GM18499 (cell line): ENCODE measurements around the gene GNMT.
"Not testable (repeated sequence)": the region's sequence is repeated elsewhere in the genome, so short reads cannot be mapped to it uniquely, and the experiment has no call there.

Source experiments
- ATAC-seq: cut with Tn5 transposase; IDR thresholded peaks from one replicate; pipeline ENCODE4 v1.9.1; 2021; ENCODE audit warnings: moderate number of reproducible peaks; ENCODE audit not compliant: insufficient read depth, unreplicated experiment

Gene GNMT

GRCh38 chr6:42940493-42941045 lies 20.0 kb upstream of the GNMT start:
- ATAC-seq, result no peak

GRCh38 chr6:42941356-42941755 lies 19.2 kb upstream of the GNMT start:
- ATAC-seq, result not testable (repeated sequence)

- ATAC-seq, result no peak
Observed at GRCh38 chr6:42942444-42942843, 18.1 kb upstream of the GNMT start.

GRCh38 chr6:42947950-42948349 lies 12.6 kb upstream of the GNMT start:
- ATAC-seq, result no peak

- no peak for ATAC-seq
Observed at GRCh38 chr6:42952389-42952788, 8.2 kb upstream of the GNMT start.

GRCh38 chr6:42954405-42954804 lies 6.1 kb upstream of the GNMT start:
- ATAC-seq, result not testable (repeated sequence)

GRCh38 chr6:42958125-42958524 lies 2.4 kb upstream of the GNMT start:
- ATAC-seq, result no peak

GRCh38 chr6:42959917-42960242 lies 674 bp upstream of the GNMT start:
- ATAC-seq, result no peak

- ATAC-seq, result no peak
Observed at GRCh38 chr6:42961020-42961470, 491 bp downstream of the GNMT start.

GRCh38 chr6:42962096-42962495 lies 1.5 kb downstream of the GNMT start:
- ATAC-seq, result no peak

- no peak for ATAC-seq
Observed at GRCh38 chr6:42962502-42963178, 2.1 kb downstream of the GNMT start.

- no peak for ATAC-seq
Observed at GRCh38 chr6:42963179-42963854, 2.8 kb downstream of the GNMT start.

GRCh38 chr6:42963855-42964605 lies 3.5 kb downstream of the GNMT start:
- ATAC-seq, result no peak

GRCh38 chr6:42966571-42966970 lies 6.0 kb downstream of the GNMT start:
- ATAC-seq, result no peak

- ATAC-seq, result no peak
Observed at GRCh38 chr6:42967228-42967627, 6.7 kb downstream of the GNMT start.

GRCh38 chr6:42968126-42968701 lies 7.7 kb downstream of the GNMT start:
- ATAC-seq, result no peak

GRCh38 chr6:42968783-42969182 lies 8.2 kb downstream of the GNMT start:
- no peak for ATAC-seq

- ATAC-seq, result no peak
Observed at GRCh38 chr6:42969431-42969830, 8.9 kb downstream of the GNMT start.

GRCh38 chr6:42969934-42970333 lies 9.4 kb downstream of the GNMT start:
- no peak for ATAC-seq

GRCh38 chr6:42970871-42971612 lies 10.5 kb downstream of the GNMT start:
- ATAC-seq, result no peak
